Mesothelial cell of epicardium (in vitro differentiated cells): Measurements from ENCODE around the gene TFAP2A. TPM values are rescaled to one million over a fixed set of nuclear protein-coding genes. Genes with fewer than 3 reads are reported as not detected.

ENCODE experiments used
- DNase-seq, 2 experiments: peaks; one replicate each; pipeline ENCODE4 v3.0.0; 2021; ENCODE audit warnings: low spot score in 2 of 2; ENCODE audit not compliant: unreplicated experiment in 2 of 2
- H3K27ac Mint-ChIP-seq: 2 replicates; pipeline ENCODE4 v1.8.0; 2021; ENCODE audit warnings: mixed read lengths
- H3K27me3 Mint-ChIP-seq: 2 replicates; pipeline ENCODE4 v1.8.0; 2021; ENCODE audit warnings: low read depth, mixed read lengths
- H3K36me3 Mint-ChIP-seq: 2 replicates; pipeline ENCODE4 v1.8.0; 2021; ENCODE audit warnings: mixed read lengths
- H3K4me1 Mint-ChIP-seq: 2 replicates; pipeline ENCODE4 v1.8.0; 2021; ENCODE audit warnings: mixed read lengths
- H3K4me3 Mint-ChIP-seq: 2 replicates; pipeline ENCODE4 v1.8.0; 2021; ENCODE audit warnings: mild to moderate bottlenecking, moderate library complexity, mixed read lengths
- H3K9me3 Mint-ChIP-seq: 2 replicates; pipeline ENCODE4 v1.8.0; 2021; ENCODE audit warnings: mixed read lengths
- CTCF ChIP-seq: fragments of 200-600 bp; sonication (generic); IDR thresholded peaks from one replicate; pipeline ENCODE4 v1.5.0; 2021; ENCODE audit warnings: antibody characterized with exemption; ENCODE audit not compliant: unreplicated experiment
- total RNA-seq: library from RNA; stranded (reverse); gene quantifications from 3 replicates; pipeline ENCODE4 v1.2.1, GENCODE V29; 2021

The TFAP2A gene
- 62.4 to 63.5 TPM (median 63.4 TPM) in 3 replicates for total RNA-seq

- peaks cover 71% of the 10 kb centered on the region for H3K4me1 Mint-ChIP-seq
- peaks cover 87% of the 10 kb centered on the region for H3K27me3 Mint-ChIP-seq
- peaks cover 6% of the 10 kb centered on the region for H3K36me3 Mint-ChIP-seq
- peak in 1 of 2 experiments; percentile 67 for DNase-seq
- no peaks in the 10 kb centered on the region for H3K9me3 Mint-ChIP-seq
- TF ChIP-seq CTCF = no peak
- H3K4me3 Mint-ChIP-seq = peak within 1 kb of the TSS; percentile 98
- H3K27ac Mint-ChIP-seq = peak within 1 kb of the TSS; percentile 100
Observed at GRCh38 chr6:10414756-10415616, at the start of gene TFAP2A. Gene TFAP2A, minus strand, starts transcription at chr6:10415074. Its CDS starts 83 bp downstream, at chr6:10414991.

- H3K27me3 Mint-ChIP-seq = peaks cover 5% of the 10 kb centered on the region
- no peaks in the 10 kb centered on the region for H3K4me1 Mint-ChIP-seq
- DNase-seq = no peak
- H3K27ac Mint-ChIP-seq = no peak overlapping the region
- H3K4me3 Mint-ChIP-seq = no peak overlapping the region
- no peaks in the 10 kb centered on the region for H3K36me3 Mint-ChIP-seq
- TF ChIP-seq CTCF = no peak
- H3K9me3 Mint-ChIP-seq = no peaks in the 10 kb centered on the region
Observed at GRCh38 chr6:10463491-10464481, 48.9 kb upstream of the TFAP2A start.

GRCh38 chr6:10463040-10463439, 48.2 kb upstream of the TFAP2A start:
- peaks cover 5% of the 10 kb centered on the region for H3K27me3 Mint-ChIP-seq
- DNase-seq = no peak
- H3K36me3 Mint-ChIP-seq = no peaks in the 10 kb centered on the region
- H3K27ac Mint-ChIP-seq = no peak overlapping the region
- TF ChIP-seq CTCF = no peak
- peaks cover 3% of the 10 kb centered on the region for H3K4me1 Mint-ChIP-seq
- H3K4me3 Mint-ChIP-seq = no peak overlapping the region
- H3K9me3 Mint-ChIP-seq = no peaks in the 10 kb centered on the region

GRCh38 chr6:10461850-10462249, 47.0 kb upstream of the TFAP2A start:
- Mint-ChIP-seq H3K4me3 (no peak overlapping the region), H3K27ac (no peak overlapping the region), H3K9me3 (no peaks in the 10 kb centered on the region), H3K27me3 (peaks cover 5% of the 10 kb centered on the region), H3K4me1 (peaks cover 6% of the 10 kb centered on the region), H3K36me3 (no peaks in the 10 kb centered on the region)
- no peak for TF ChIP-seq CTCF
- no peak for DNase-seq

GRCh38 chr6:10460096-10460495, 45.2 kb upstream of the TFAP2A start:
- Mint-ChIP-seq H3K36me3 (no peaks in the 10 kb centered on the region), H3K4me3 (no peak overlapping the region), H3K27me3 (peaks cover 5% of the 10 kb centered on the region), H3K9me3 (no peaks in the 10 kb centered on the region), H3K27ac (no peak overlapping the region), H3K4me1 (peaks cover 6% of the 10 kb centered on the region)
- no peak for TF ChIP-seq CTCF
- DNase-seq = no peak
